ENCODE measurements around the gene GRK4. TPM values are rescaled to one million over a fixed set of nuclear protein-coding genes. Genes with fewer than 3 reads are reported as not detected.

GRK4 gene
- polyA plus RNA-seq, 1 of the 3 experiments (the other 2 are of a cell fraction) = 2.7 TPM

- Histone ChIP-seq H3K4me3 (ENCODE audit: low read depth in 2 of 2, low read length in 1 of 2) (peak within 1 kb of the TSS; percentile 85 to 93), H3F3A (replicated peaks; ENCODE audit: insufficient read depth) (peaks cover 8% of the 10 kb centered on the region), H3K9me2 (no peaks in the 10 kb centered on the region), H2AFZ (ENCODE audit: low read depth) (peak within 1 kb of the TSS; percentile 96), H3K79me2 (ENCODE audit: insufficient read depth) (peaks cover 41% of the 10 kb centered on the region), H3K36me3 (replicated peaks in 1 of 2; ENCODE audit: control insufficient read depth in 1 of 2, insufficient read depth in 2 of 2, low read length in 1 of 2) (no peaks in the 10 kb centered on the region), H3K4me2 (peak within 1 kb of the TSS; percentile 95), H4K20me1 (ENCODE audit: insufficient read depth) (peaks cover 37% of the 10 kb centered on the region), H3K9me3 (no peaks in the 10 kb centered on the region), H3K27me3 (ENCODE audit: insufficient read depth) (no peaks in the 10 kb centered on the region), H3K9ac (peak within 1 kb of the TSS; percentile 98), H3K4me1 (ENCODE audit: control insufficient read depth in 1 of 2, insufficient read depth in 2 of 2, low read depth in 1 of 2, low read length in 1 of 2) (peaks cover 6 to 15% of the 10 kb centered on the region in 2 experiments; a peak in 3 of 4 replicates), H3K27ac (ENCODE audit: low read depth in 2 of 2, low read length in 1 of 2) (peak within 1 kb of the TSS; percentile 85 to 96)
- ChIA-PET POLR2A (no interaction called here), CTCF (interaction anchor here (0.6 to 1.5 kb wide), 5 partner anchors 9 to 96 kb away, joined by 3 to 6 read pairs (median 3); no protein-coding TSS in a partner anchor)
- peak; percentile 99 for DNase-seq
- WGBS (ENCODE audit: low lambda C conversion rate) = 1% methylated on average over 42 of the region's 81 CpGs
- no peak for TF ChIP-seq FOSL2 (IDR thresholded peaks at IDR 0.05; ENCODE audit: borderline replicate concordance, low read depth)
- peak; percentile 45 for TF ChIP-seq CHD2 (IDR thresholded peaks at IDR 0.05; ENCODE audit: low read length, partially characterized antibody)
- no peak for TF ChIP-seq GABPA (IDR thresholded peaks at IDR 0.05; ENCODE audit: low read depth)
- TF ChIP-seq, protein P1, sequence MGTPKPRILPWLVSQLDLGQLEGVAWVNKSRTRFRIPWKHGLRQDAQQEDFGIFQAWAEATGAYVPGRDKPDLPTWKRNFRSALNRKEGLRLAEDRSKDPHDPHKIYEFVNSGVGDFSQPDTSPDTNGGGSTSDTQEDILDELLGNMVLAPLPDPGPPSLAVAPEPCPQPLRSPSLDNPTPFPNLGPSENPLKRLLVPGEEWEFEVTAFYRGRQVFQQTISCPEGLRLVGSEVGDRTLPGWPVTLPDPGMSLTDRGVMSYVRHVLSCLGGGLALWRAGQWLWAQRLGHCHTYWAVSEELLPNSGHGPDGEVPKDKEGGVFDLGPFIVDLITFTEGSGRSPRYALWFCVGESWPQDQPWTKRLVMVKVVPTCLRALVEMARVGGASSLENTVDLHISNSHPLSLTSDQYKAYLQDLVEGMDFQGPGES (IDR thresholded peaks at IDR 0.05; ENCODE audit: low read depth, low read length) = 0 out of 2 replicates have a peak, but pooled peaks have one; percentile 11
- TF ChIP-seq, protein P2, sequence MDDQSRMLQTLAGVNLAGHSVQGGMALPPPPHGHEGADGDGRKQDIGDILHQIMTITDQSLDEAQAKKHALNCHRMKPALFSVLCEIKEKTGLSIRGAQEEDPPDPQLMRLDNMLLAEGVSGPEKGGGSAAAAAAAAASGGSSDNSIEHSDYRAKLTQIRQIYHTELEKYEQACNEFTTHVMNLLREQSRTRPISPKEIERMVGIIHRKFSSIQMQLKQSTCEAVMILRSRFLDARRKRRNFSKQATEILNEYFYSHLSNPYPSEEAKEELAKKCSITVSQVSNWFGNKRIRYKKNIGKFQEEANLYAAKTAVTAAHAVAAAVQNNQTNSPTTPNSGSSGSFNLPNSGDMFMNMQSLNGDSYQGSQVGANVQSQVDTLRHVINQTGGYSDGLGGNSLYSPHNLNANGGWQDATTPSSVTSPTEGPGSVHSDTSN (IDR thresholded peaks at IDR 0.05) = peak; percentile 100
- no peak for TF ChIP-seq RXRA (IDR thresholded peaks at IDR 0.05; ENCODE audit: borderline replicate concordance, low read depth)
- TF ChIP-seq GATA2 (CRISPR knock-in tag; IDR thresholded peaks at IDR 0.05) = no peak
- TF ChIP-seq ELF1 (IDR thresholded peaks at IDR 0.05) = no peak
- no peak for TF ChIP-seq MEF2A (IDR thresholded peaks at IDR 0.05; ENCODE audit: borderline replicate concordance, low read depth)
- no peak for TF ChIP-seq TEAD4 (IDR thresholded peaks at IDR 0.05; ENCODE audit: borderline replicate concordance, insufficient read depth)
- no peak for TF ChIP-seq NFIC (IDR thresholded peaks at IDR 0.05; ENCODE audit: borderline replicate concordance)
- no peak for TF ChIP-seq JUND (IDR thresholded peaks at IDR 0.05)
- no peak for TF ChIP-seq TCF12 (IDR thresholded peaks at IDR 0.05)
- peak; percentile 81 for TF ChIP-seq TAF1 (IDR thresholded peaks at IDR 0.05; ENCODE audit: borderline replicate concordance, low read depth, low read length)
- no peak for TF ChIP-seq EP300 (IDR thresholded peaks at IDR 0.05; ENCODE audit: borderline replicate concordance in 1 of 2, low read depth in 1 of 2, low read length in 1 of 2)
- no peak for TF ChIP-seq MXI1 (IDR thresholded peaks at IDR 0.05; ENCODE audit: low read depth, low read length)
- TF ChIP-seq FOXJ3 (CRISPR knock-in tag; IDR thresholded peaks at IDR 0.05) = no peak
- TF ChIP-seq EZH2phosphoT487 (IDR thresholded peaks at IDR 0.05; ENCODE audit: borderline replicate concordance, low read depth) = no peak
- peak; percentile 71 for TF ChIP-seq NRF1 (IDR thresholded peaks at IDR 0.05; ENCODE audit: low read depth, low read length)
- TF ChIP-seq POLR2AphosphoS5 (IDR thresholded peaks at IDR 0.05; ENCODE audit: low read depth, low read length) = peak; percentile 81
- TF ChIP-seq SMC3 (IDR thresholded peaks at IDR 0.05; ENCODE audit: low read depth, low read length) = no peak
- TF ChIP-seq YY1 (IDR thresholded peaks at IDR 0.05; ENCODE audit: low read depth) = peak; percentile 91
- TF ChIP-seq, protein P3, sequence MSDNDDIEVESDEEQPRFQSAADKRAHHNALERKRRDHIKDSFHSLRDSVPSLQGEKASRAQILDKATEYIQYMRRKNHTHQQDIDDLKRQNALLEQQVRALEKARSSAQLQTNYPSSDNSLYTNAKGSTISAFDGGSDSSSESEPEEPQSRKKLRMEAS (IDR thresholded peaks at IDR 0.05; ENCODE audit: low read depth) = 0 out of 2 replicates have a peak, but pooled peaks have one; percentile 0
- TF ChIP-seq, protein P4, sequence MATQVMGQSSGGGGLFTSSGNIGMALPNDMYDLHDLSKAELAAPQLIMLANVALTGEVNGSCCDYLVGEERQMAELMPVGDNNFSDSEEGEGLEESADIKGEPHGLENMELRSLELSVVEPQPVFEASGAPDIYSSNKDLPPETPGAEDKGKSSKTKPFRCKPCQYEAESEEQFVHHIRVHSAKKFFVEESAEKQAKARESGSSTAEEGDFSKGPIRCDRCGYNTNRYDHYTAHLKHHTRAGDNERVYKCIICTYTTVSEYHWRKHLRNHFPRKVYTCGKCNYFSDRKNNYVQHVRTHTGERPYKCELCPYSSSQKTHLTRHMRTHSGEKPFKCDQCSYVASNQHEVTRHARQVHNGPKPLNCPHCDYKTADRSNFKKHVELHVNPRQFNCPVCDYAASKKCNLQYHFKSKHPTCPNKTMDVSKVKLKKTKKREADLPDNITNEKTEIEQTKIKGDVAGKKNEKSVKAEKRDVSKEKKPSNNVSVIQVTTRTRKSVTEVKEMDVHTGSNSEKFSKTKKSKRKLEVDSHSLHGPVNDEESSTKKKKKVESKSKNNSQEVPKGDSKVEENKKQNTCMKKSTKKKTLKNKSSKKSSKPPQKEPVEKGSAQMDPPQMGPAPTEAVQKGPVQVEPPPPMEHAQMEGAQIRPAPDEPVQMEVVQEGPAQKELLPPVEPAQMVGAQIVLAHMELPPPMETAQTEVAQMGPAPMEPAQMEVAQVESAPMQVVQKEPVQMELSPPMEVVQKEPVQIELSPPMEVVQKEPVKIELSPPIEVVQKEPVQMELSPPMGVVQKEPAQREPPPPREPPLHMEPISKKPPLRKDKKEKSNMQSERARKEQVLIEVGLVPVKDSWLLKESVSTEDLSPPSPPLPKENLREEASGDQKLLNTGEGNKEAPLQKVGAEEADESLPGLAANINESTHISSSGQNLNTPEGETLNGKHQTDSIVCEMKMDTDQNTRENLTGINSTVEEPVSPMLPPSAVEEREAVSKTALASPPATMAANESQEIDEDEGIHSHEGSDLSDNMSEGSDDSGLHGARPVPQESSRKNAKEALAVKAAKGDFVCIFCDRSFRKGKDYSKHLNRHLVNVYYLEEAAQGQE (IDR thresholded peaks at IDR 0.05; ENCODE audit: low read depth, low read length) = no peak
- TF ChIP-seq RFX5 (IDR thresholded peaks at IDR 0.05; ENCODE audit: low read length) = no peak
- no peak for TF ChIP-seq CTCF (IDR thresholded peaks at IDR 0.05)
Observed at GRCh38 chr4:3074078-3074845, 110.9 kb downstream of the GRK4 start, which contains the start of the genes HTT and HTT-AS. Gene HTT, plus strand, starts transcription at chr4:3074681. Its CDS starts 145 bp downstream, at chr4:3074826. Gene HTT-AS, minus strand, starts transcription at chr4:3074538.
